BJ (cell line): Measurements from ENCODE around the gene TWNK. TPM values are rescaled to one million over a fixed set of nuclear protein-coding genes. Genes with fewer than 3 reads are reported as not detected.

Experiments
- CTCF ChIA-PET: fragments of 350-600 bp; formaldehyde crosslinking; extraction: SDS; loops from one replicate; lab custom pipeline; 2021; ENCODE audit warnings: antibody characterized with exemption, inconsistent platforms; lab: Yijun Ruan, JAX
- POLR2A ChIA-PET: fragments of 300-600 bp; sonication (Branson Sonifier 250); formaldehyde crosslinking; extraction: SDS; loops from one replicate; lab custom pipeline; 2021; ENCODE audit warnings: antibody characterized with exemption; lab: Charles Lee
- DNase-seq: peaks from one replicate; pipeline ENCODE4 v3.0.0-alpha.2; 2011; ENCODE audit warnings: low read depth
- H3K27me3 ChIP-seq: 2 replicates; pipeline ENCODE4 v1.6.0; 2011; ENCODE audit warnings: low read length; ENCODE audit not compliant: control insufficient read depth, insufficient read depth
- H3K36me3 ChIP-seq: 2 replicates; pipeline ENCODE4 v1.5.1; 2011; ENCODE audit warnings: low read length; ENCODE audit not compliant: control insufficient read depth, insufficient read depth
- H3K4me3 ChIP-seq: 2 replicates; pipeline ENCODE4 v1.5.1; 2011; ENCODE audit warnings: low read depth, mild to moderate bottlenecking, control low read depth, low read length
- CTCF ChIP-seq: IDR thresholded peaks from 2 replicates; pipeline ENCODE4 v1.5.1; 2011; ENCODE audit warnings: low read depth, mild to moderate bottlenecking, control low read depth, inconsistent platforms, low read length, moderate library complexity; ENCODE audit not compliant: insufficient read depth
- polyA plus RNA-seq: library from polyadenylated mRNA; depleted of rRNA; stranded (reverse); fragments of >200 nt; gene quantifications from 2 replicates; pipeline ENCODE4 v1.2.3, GENCODE V29; 2011

The TWNK gene
- polyA plus RNA-seq, 1 experiment = 5.5 TPM

GRCh38 chr10:101007915-101008822 is 20.8 kb downstream of the TWNK start:
- no peak overlapping the region for H3K4me3 ChIP-seq
- CTCF ChIA-PET = interaction anchor here (0.5 to 7.4 kb wide), 3 partner anchors 12 to 76 kb away, joined by 3 to 237 read pairs (median 3); partner anchors contain the start of gene LZTS2
- POLR2A ChIA-PET = no interaction called here
- no peaks in the 10 kb centered on the region for H3K27me3 ChIP-seq
- TF ChIP-seq CTCF = no peak
- no peak for DNase-seq
- peaks cover 33% of the 10 kb centered on the region for H3K36me3 ChIP-seq

- no peak for DNase-seq
- H3K4me3 ChIP-seq = no peak overlapping the region
- H3K27me3 ChIP-seq = no peaks in the 10 kb centered on the region
- CTCF ChIA-PET = interaction anchor here (0.6 to 7.4 kb wide), 2 partner anchors 13 to 42 kb away, joined by 3 to 237 read pairs; partner anchors contain the start of gene LZTS2
- no peak for TF ChIP-seq CTCF
- POLR2A ChIA-PET = no interaction called here
- peaks cover 26% of the 10 kb centered on the region for H3K36me3 ChIP-seq
Measured at GRCh38 chr10:101008823-101009423, 21.6 kb downstream of the TWNK start.

- no peaks in the 10 kb centered on the region for H3K27me3 ChIP-seq
- CTCF ChIA-PET = interaction anchor here (0.6 to 7.4 kb wide), 4 partner anchors 14 to 71 kb away, joined by 3 to 237 read pairs (median 4); partner anchors contain the start of gene LZTS2
- TF ChIP-seq CTCF = no peak
- DNase-seq = no peak
- H3K4me3 ChIP-seq = no peak overlapping the region
- peaks cover 20% of the 10 kb centered on the region for H3K36me3 ChIP-seq
- POLR2A ChIA-PET = no interaction called here
Measured at GRCh38 chr10:101010329-101010728, 23.0 kb downstream of the TWNK start.

- ChIA-PET CTCF (interaction anchor here (0.7 to 7.4 kb wide), 11 partner anchors 15 to 57 kb away, joined by 3 to 237 read pairs (median 4); partner anchors contain the start of genes LZTS2, MRPL43 and SEMA4G), POLR2A (no interaction called here)
Measured at GRCh38 chr10:101011517-101012423, 24.4 kb downstream of the TWNK start.

More at GRCh38 chr10:101011517-101012423, 24.4 kb downstream of the TWNK start:
- H3K27me3 ChIP-seq = no peaks in the 10 kb centered on the region
- no peak for DNase-seq
- H3K36me3 ChIP-seq = peaks cover 8% of the 10 kb centered on the region
- TF ChIP-seq CTCF = peak; percentile 47
- H3K4me3 ChIP-seq = no peak overlapping the region
